Erythroblast (primary cell): ENCODE data around the gene MRPL10.

Experiments used
- GATA1 ChIP-seq: IDR thresholded peaks from 2 replicates; pipeline ENCODE4 v1.6.1; 2011; ENCODE audit warnings: low read depth, mild to moderate bottlenecking, control low read depth, low read length, moderate library complexity
- POLR2A ChIP-seq: IDR thresholded peaks from 2 replicates; pipeline ENCODE4 v1.6.1; 2011; ENCODE audit warnings: mild to moderate bottlenecking, low read length

DNA sequence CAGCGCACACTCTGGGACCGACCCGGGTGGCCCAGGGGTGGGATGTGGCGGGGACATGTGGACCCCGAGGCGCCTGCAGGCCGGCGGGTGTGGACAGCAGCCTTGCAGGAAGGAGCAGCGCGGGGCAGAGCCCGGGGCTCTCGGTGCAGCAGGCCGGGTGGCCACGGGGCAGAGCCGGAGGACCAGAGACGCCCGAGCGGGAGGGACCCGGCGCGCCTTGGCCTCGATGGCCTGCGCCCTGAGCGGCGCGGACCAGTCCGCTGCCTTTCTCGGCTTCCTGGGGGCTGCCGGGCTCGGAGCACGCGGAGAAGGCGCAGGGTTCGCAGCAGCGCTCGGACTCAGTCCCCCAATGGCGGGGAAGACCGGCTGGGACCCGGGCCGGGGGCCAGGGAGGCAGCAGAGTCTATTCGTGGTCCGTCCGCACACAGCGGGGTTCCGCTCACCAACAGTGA lies 53.1 kb downstream of the MRPL10 start:
- TF ChIP-seq POLR2A = no peak
- TF ChIP-seq GATA1 = no peak
